ENCODE results near the gene PTPN4.

GRCh38 chr2:119820275-119820674 lies 60.6 kb downstream of the PTPN4 start:
- TF ChIP-seq, protein P1, sequence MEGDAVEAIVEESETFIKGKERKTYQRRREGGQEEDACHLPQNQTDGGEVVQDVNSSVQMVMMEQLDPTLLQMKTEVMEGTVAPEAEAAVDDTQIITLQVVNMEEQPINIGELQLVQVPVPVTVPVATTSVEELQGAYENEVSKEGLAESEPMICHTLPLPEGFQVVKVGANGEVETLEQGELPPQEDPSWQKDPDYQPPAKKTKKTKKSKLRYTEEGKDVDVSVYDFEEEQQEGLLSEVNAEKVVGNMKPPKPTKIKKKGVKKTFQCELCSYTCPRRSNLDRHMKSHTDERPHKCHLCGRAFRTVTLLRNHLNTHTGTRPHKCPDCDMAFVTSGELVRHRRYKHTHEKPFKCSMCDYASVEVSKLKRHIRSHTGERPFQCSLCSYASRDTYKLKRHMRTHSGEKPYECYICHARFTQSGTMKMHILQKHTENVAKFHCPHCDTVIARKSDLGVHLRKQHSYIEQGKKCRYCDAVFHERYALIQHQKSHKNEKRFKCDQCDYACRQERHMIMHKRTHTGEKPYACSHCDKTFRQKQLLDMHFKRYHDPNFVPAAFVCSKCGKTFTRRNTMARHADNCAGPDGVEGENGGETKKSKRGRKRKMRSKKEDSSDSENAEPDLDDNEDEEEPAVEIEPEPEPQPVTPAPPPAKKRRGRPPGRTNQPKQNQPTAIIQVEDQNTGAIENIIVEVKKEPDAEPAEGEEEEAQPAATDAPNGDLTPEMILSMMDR (IDR thresholded peaks at IDR 0.05; ENCODE audit: insufficient read depth, low read length) = no peak
- TF ChIP-seq POLR2AphosphoS5 (IDR thresholded peaks at IDR 0.05; ENCODE audit: low read depth) = no peak
- TF ChIP-seq, protein P2, sequence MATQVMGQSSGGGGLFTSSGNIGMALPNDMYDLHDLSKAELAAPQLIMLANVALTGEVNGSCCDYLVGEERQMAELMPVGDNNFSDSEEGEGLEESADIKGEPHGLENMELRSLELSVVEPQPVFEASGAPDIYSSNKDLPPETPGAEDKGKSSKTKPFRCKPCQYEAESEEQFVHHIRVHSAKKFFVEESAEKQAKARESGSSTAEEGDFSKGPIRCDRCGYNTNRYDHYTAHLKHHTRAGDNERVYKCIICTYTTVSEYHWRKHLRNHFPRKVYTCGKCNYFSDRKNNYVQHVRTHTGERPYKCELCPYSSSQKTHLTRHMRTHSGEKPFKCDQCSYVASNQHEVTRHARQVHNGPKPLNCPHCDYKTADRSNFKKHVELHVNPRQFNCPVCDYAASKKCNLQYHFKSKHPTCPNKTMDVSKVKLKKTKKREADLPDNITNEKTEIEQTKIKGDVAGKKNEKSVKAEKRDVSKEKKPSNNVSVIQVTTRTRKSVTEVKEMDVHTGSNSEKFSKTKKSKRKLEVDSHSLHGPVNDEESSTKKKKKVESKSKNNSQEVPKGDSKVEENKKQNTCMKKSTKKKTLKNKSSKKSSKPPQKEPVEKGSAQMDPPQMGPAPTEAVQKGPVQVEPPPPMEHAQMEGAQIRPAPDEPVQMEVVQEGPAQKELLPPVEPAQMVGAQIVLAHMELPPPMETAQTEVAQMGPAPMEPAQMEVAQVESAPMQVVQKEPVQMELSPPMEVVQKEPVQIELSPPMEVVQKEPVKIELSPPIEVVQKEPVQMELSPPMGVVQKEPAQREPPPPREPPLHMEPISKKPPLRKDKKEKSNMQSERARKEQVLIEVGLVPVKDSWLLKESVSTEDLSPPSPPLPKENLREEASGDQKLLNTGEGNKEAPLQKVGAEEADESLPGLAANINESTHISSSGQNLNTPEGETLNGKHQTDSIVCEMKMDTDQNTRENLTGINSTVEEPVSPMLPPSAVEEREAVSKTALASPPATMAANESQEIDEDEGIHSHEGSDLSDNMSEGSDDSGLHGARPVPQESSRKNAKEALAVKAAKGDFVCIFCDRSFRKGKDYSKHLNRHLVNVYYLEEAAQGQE (IDR thresholded peaks at IDR 0.05; ENCODE audit: insufficient replicate concordance, low read depth) = no peak
- TF ChIP-seq GABPA (IDR thresholded peaks at IDR 0.05; ENCODE audit: low read depth) = no peak
- TF ChIP-seq SPI1 (IDR thresholded peaks at IDR 0.05; ENCODE audit: borderline replicate concordance, low read depth) = no peak
